A549 (cell line): ENCODE data around the gene RAP1GAP2. TPM values are rescaled to one million over a fixed set of nuclear protein-coding genes. Genes with fewer than 3 reads are reported as not detected.
A peak's percentile ranks its signal among the peaks of the same experiment; 100 is the strongest.
"Not testable (repeated sequence)": the region's sequence is repeated elsewhere in the genome, so short reads cannot be mapped to it uniquely, and the experiment has no call there.

ENCODE experiments used
- ATAC-seq, 2 experiments: fragments of 200-7000 bp in 1 of 2; fragments of >200 bp in 1 of 2; cut with Nextera tagmentation in 1 of 2; cut with Tn5 transposase in 1 of 2; 3 replicates each; pipeline versions ENCODE4 v1.8.0 to v1.9.1; 2018 to 2020; ENCODE audit warnings: mild to moderate bottlenecking in 1 of 2, moderate library complexity in 1 of 2
- CTCF ChIA-PET: fragments of 300-600 bp; sonication (Branson Sonifier 250); formaldehyde crosslinking; extraction: SDS; loops from one replicate; lab custom pipeline; 2021; ENCODE audit warnings: antibody characterized with exemption, inconsistent platforms; lab: Yijun Ruan, JAX
- POLR2A ChIA-PET: fragments of 350-600 bp; formaldehyde crosslinking; extraction: SDS; loops from one replicate; lab custom pipeline; 2021; ENCODE audit warnings: antibody characterized with exemption, inconsistent platforms; lab: Yijun Ruan, JAX
- DNase-seq, 2 experiments: peaks; one replicate each; pipeline versions ENCODE4 v3.0.0 to v3.0.0-alpha.2; 2011 to 2016; ENCODE audit warnings: low read depth in 1 of 2, low spot score in 1 of 2
- FAIRE-seq: peaks from 2 replicates; lab custom pipeline; 2011; peaks lifted over from hg19 to GRCh38; lab: Jason Lieb, UNC
- H3K27ac ChIP-seq, 2 experiments: fragments of >200 bp; sonication (Bioruptor Twin); formaldehyde crosslinking; 3 replicates each; pipeline ENCODE4 v1.5.1; 2016 to 2017
- H3K4me1 ChIP-seq: fragments of >200 bp; sonication (Bioruptor Twin); formaldehyde crosslinking; 3 replicates; pipeline ENCODE4 v1.6.1; 2016
- H3K4me2 ChIP-seq: fragments of >200 bp; sonication (Bioruptor Twin); formaldehyde crosslinking; 3 replicates; pipeline ENCODE4 v1.6.1; 2016
- H3K4me3 ChIP-seq: fragments of >200 bp; sonication (Bioruptor Twin); formaldehyde crosslinking; 3 replicates; pipeline ENCODE4 v1.5.1; 2016
- H3K9me3 ChIP-seq: fragments of >200 bp; sonication (Bioruptor Twin); formaldehyde crosslinking; 3 replicates; pipeline ENCODE4 v1.6.1; 2016
- CHD4 ChIP-seq: fragments of 200-600 bp; sonication (generic); IDR thresholded peaks from 2 replicates; pipeline ENCODE4 v1.6.1; 2016; ENCODE audit warnings: antibody characterized with exemption, mild to moderate bottlenecking, borderline replicate concordance
- EHF ChIP-seq: fragments of 250-450 bp; sonication (Bioruptor Pico); IDR thresholded peaks from 2 replicates; pipeline ENCODE4 v1.5.0; 2020; ENCODE audit warnings: mild to moderate bottlenecking
- ESRRA ChIP-seq: fragments of 150-350 bp; IDR thresholded peaks from 2 replicates; pipeline ENCODE4 v1.6.1; 2014; ENCODE audit warnings: mild to moderate bottlenecking, low read length, borderline replicate concordance
- FOSL2 ChIP-seq, 2 experiments: fragments of 450-650 bp in 1 of 2; fragments of >200 bp in 1 of 2; sonication (Bioruptor Twin) in 1 of 2; formaldehyde crosslinking; IDR thresholded peaks; 2 replicates each; pipeline versions ENCODE4 v1.5.0 to v1.6.1; 2016 to 2020; ENCODE audit warnings: mild to moderate bottlenecking in 1 of 2, moderate library complexity in 1 of 2
- HOXA7 ChIP-seq: fragments of 250-450 bp; sonication (Bioruptor Pico); IDR thresholded peaks from 2 replicates; pipeline ENCODE4 v1.5.0; 2020; ENCODE audit warnings: mild to moderate bottlenecking, moderate library complexity
- HOXB13 ChIP-seq: fragments of 250-450 bp; sonication (Bioruptor Pico); IDR thresholded peaks from 2 replicates; pipeline ENCODE4 v1.5.0; 2020; ENCODE audit warnings: low read depth, mild to moderate bottlenecking, moderate library complexity
- JUNB ChIP-seq: fragments of >200 bp; sonication (Bioruptor Twin); formaldehyde crosslinking; IDR thresholded peaks from 2 replicates; pipeline ENCODE4 v1.6.1; 2016
- KDM1A ChIP-seq: fragments of 200-600 bp; sonication (generic); IDR thresholded peaks from 2 replicates; pipeline ENCODE4 v1.6.1; 2016; ENCODE audit warnings: low read depth, mild to moderate bottlenecking
- MYC ChIP-seq: IDR thresholded peaks from 2 replicates; pipeline ENCODE4 v1.6.1; 2012; ENCODE audit warnings: mild to moderate bottlenecking, inconsistent platforms, low read length, improper control_type of control experiment, borderline replicate concordance
- NPAS2 ChIP-seq: fragments of 250-450 bp; sonication (Bioruptor Pico); IDR thresholded peaks from 2 replicates; pipeline ENCODE4 v1.8.0; 2022; ENCODE audit warnings: mild to moderate bottlenecking, moderate library complexity, borderline replicate concordance
- PHF8 ChIP-seq: fragments of 200-600 bp; sonication (generic); IDR thresholded peaks from 2 replicates; pipeline ENCODE4 v1.6.1; 2016; ENCODE audit warnings: low read depth, mild to moderate bottlenecking, antibody characterized with exemption, moderate library complexity, borderline replicate concordance
- POLR2AphosphoS2 ChIP-seq: conservative IDR thresholded peaks from 2 replicates; pipeline ENCODE4 v1.6.1; 2012; ENCODE audit warnings: low read length, improper control_type of control experiment, inconsistent platforms
- RAD21 ChIP-seq, 2 experiments: fragments of >200 bp in 1 of 2; sonication (Bioruptor Twin) in 1 of 2; formaldehyde crosslinking in 1 of 2; IDR thresholded peaks in 1 of 2; conservative IDR thresholded peaks in 1 of 2; 2 replicates in 1 of 2; 3 replicates in 1 of 2; pipeline ENCODE4 v1.6.1; 2012 to 2018; ENCODE audit warnings: inconsistent platforms in 1 of 2
- RARB ChIP-seq: fragments of 250-450 bp; sonication (Bioruptor Pico); IDR thresholded peaks from 2 replicates; pipeline ENCODE4 v1.8.0; 2021; ENCODE audit warnings: mild to moderate bottlenecking, moderate library complexity
- SMC3 ChIP-seq: fragments of >200 bp; sonication (Bioruptor Twin); formaldehyde crosslinking; IDR thresholded peaks from 3 replicates; pipeline ENCODE4 v1.6.1; 2018; ENCODE audit warnings: inconsistent platforms
- SREBF2 ChIP-seq: fragments of 450-650 bp; IDR thresholded peaks from 2 replicates; pipeline ENCODE4 v1.6.1; 2014; ENCODE audit warnings: mild to moderate bottlenecking, moderate library complexity
- ZNF302 ChIP-seq: fragments of 250-450 bp; sonication (Bioruptor Pico); IDR thresholded peaks from 2 replicates; pipeline ENCODE4 v1.9.0; 2021; ENCODE audit warnings: inconsistent platforms, mild to moderate bottlenecking, moderate library complexity
- WGBS: methylation state at CpG from one replicate; pipeline ENCODE4 v1.1.6; 2017; ENCODE audit errors: missing lambda C conversion rate; 5-methylcytosine and 5-hydroxymethylcytosine counted together
- polyA plus RNA-seq, 4 experiments: library from polyadenylated mRNA; depleted of rRNA in 3 of 4; stranded (reverse); fragments of >200 nt; fragmentation: RNase III in 1 of 4; extraction: RNeasy Plus Mini Kit Qiagen cat#74134 plus additional on column Dnase treatment in 1 of 4; gene quantifications; 2 replicates in 3 of 4; 3 replicates in 1 of 4; pipeline ENCODE4 v1.2.3, GENCODE V29; 2011 to 2017
- TF ChIP-seq, protein P1 (sequence below): IDR thresholded peaks from 2 replicates; pipeline ENCODE4 v1.6.1; 2012; ENCODE audit warnings: low read depth, borderline replicate concordance
- TF ChIP-seq, protein P2 (sequence below): fragments of >200 bp; sonication (Bioruptor Twin); formaldehyde crosslinking; IDR thresholded peaks from 3 replicates; pipeline ENCODE4 v1.5.1; 2016
- TF ChIP-seq, protein P3 (sequence below): fragments of 150-350 bp; IDR thresholded peaks from 2 replicates; pipeline ENCODE4 v1.6.1; 2014; ENCODE audit warnings: low read depth, mild to moderate bottlenecking, low read length
- TF ChIP-seq, protein P4 (sequence below): fragments of >200 bp; sonication (Bioruptor Twin); formaldehyde crosslinking; IDR thresholded peaks from 3 replicates; pipeline ENCODE4 v1.6.1; 2016
- TF ChIP-seq, protein P5 (sequence below): fragments of 250-450 bp; sonication (Bioruptor Pico); IDR thresholded peaks from 2 replicates; pipeline ENCODE4 v1.5.0; 2021; ENCODE audit warnings: mild to moderate bottlenecking, moderate library complexity, borderline replicate concordance
- TF ChIP-seq, protein P6 (sequence below): fragments of 450-650 bp; IDR thresholded peaks from 2 replicates; pipeline ENCODE4 v1.6.1; 2014; ENCODE audit warnings: antibody characterized with exemption
- TF ChIP-seq, protein P7 (sequence below): IDR thresholded peaks from 2 replicates; pipeline ENCODE4 v1.6.1; 2012

Gene RAP1GAP2
- polyA plus RNA-seq, 2 of the 4 experiments (the other 2 are of a cell fraction): 8.3 to 20.8 TPM

DNA sequence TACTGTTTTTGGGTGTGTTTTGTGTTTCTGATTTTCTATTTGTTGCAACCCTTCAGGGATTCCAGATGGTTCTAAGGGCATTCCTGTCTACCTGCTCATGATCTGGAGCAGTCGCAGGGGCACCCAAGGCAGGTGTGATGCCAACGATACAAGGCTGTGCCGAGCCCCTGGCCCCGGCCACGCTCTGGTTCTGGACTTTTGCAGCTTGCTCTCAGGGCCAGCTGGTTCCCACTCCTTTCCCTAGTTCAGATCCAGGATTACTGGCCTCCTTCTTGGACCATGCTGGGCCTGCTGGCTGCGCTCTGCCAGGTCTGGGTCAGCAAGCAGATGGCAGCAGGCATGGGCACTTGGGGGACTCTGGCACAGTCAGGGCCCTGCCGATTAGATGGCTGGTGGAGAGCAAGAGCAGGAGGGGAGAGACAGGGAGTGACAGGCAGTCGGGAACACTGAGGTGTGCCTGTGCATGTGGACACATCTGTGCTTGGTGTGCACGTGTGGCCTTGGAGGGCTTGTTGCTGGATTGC is 15.2 kb upstream of the RAP1GAP2 start:
- H3K4me3 ChIP-seq: no peak overlapping the region
- WGBS: 60% methylated on average over 9 of the region's 9 CpGs
- ATAC-seq (no peak), FAIRE-seq (no peak), DNase-seq (no peak)
- H3K9me3 ChIP-seq: no peaks in the 10 kb centered on the region
- POLR2A ChIA-PET: no interaction called here
- H3K27ac ChIP-seq: no peak overlapping the region
- H3K4me2 ChIP-seq: no peak overlapping the region
- peaks cover 5% of the 10 kb centered on the region for H3K4me1 ChIP-seq
- CTCF ChIA-PET: no interaction called here
- TF ChIP-seq PHF8 (no peak), FOSL2 (IDR thresholded peaks at IDR 0.05) (no peak), FOSL2 (CRISPR knock-in tag; IDR thresholded peaks at IDR 0.05) (no peak), RAD21 (conservative IDR thresholded peaks at IDR 0.05 in 1 of 2, IDR thresholded peaks at IDR 0.05 in 1 of 2) (no peak), HOXA7 (no peak), CHD4 (no peak), MYC (no peak)
- TF ChIP-seq, protein P1, sequence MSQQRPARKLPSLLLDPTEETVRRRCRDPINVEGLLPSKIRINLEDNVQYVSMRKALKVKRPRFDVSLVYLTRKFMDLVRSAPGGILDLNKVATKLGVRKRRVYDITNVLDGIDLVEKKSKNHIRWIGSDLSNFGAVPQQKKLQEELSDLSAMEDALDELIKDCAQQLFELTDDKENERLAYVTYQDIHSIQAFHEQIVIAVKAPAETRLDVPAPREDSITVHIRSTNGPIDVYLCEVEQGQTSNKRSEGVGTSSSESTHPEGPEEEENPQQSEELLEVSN: no peak

DNA sequence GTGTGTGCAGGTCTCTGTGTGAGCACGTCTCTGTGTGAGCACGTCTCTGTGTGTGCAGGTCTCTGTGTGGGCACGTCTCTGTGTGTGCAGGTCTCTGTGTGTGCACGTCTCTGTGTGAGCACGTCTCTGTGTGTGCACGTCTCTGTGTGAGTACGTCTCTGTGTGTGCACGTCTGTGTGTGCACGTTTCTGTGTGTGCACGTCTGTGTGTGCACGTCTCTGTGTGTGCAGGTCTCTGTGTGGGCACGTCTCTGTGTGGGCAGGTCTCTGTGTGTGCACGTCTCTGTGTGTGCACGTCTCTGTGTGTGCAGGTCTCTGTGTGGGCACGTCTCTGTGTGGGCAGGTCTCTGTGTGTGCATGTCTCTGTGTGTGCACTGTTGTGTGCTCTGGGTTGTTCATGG is 14.6 kb upstream of the RAP1GAP2 start:
- H3K4me2 ChIP-seq, H3K9me3 ChIP-seq, FAIRE-seq, H3K4me1 ChIP-seq, DNase-seq, H3K4me3 ChIP-seq, ATAC-seq, POLR2A ChIA-PET, H3K27ac ChIP-seq: not testable (repeated sequence)
- 64% methylated on average over 15 of the region's 15 CpGs for whole genome bisulfite sequencing
- TF ChIP-seq KDM1A: peak; percentile 81; the same call in 1 of the 2 replicates
- CTCF ChIA-PET: interaction anchor here (1.3 kb wide), 1 partner anchor 106 kb away, joined by 3 read pairs; no protein-coding TSS in a partner anchor

DNA sequence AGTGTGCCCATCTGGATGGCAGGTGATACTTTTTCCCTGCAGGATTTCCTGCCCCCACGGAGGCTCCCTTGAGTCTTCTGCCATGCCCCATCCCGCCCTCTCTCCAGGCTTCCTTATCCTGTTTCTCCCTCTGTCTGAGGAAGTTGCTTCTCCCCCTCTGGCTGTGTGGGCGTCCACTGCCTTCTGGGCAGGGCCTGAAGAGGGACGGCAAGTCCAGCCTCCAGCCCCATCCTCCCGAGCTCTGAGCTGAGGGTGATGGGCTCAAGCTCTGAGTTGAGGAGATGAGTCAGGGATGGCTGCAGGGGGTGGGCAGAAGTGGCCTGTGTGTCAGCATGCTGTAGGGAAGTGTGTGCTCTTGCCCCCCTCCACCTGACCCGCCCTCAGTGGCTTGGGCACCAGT is 14.2 kb upstream of the RAP1GAP2 start:
- Histone ChIP-seq H3K4me1 (peaks cover 4% of the 10 kb centered on the region), H3K9me3 (no peaks in the 10 kb centered on the region), H3K4me2 (no peak overlapping the region), H3K4me3 (no peak overlapping the region), H3K27ac (no peak overlapping the region)
- 48% methylated on average over 6 of the region's 6 CpGs for WGBS
- no peak for FAIRE-seq
- CTCF ChIA-PET: interaction anchor here (1.3 to 10.6 kb wide), 4 partner anchors 27 to 107 kb away, joined by 3 to 82 read pairs (median 6); no protein-coding TSS in a partner anchor
- ATAC-seq: peak in 1 of 2 experiments; percentile 10; a peak in 2 of 6 replicates
- DNase-seq: peak in 1 of 2 experiments; percentile 41
- POLR2A ChIA-PET: no interaction called here
- TF ChIP-seq RARB (CRISPR knock-in tag) (no peak), NPAS2 (CRISPR knock-in tag) (no peak), MYC (no peak), ESRRA (no peak), POLR2AphosphoS2 (no peak), SMC3 (no peak), ZNF302 (no peak), JUNB (no peak), HOXB13 (CRISPR knock-in tag) (no peak), SREBF2 (no peak), EHF (CRISPR knock-in tag) (no peak)
- TF ChIP-seq, protein P1: no peak
- TF ChIP-seq, protein P2, sequence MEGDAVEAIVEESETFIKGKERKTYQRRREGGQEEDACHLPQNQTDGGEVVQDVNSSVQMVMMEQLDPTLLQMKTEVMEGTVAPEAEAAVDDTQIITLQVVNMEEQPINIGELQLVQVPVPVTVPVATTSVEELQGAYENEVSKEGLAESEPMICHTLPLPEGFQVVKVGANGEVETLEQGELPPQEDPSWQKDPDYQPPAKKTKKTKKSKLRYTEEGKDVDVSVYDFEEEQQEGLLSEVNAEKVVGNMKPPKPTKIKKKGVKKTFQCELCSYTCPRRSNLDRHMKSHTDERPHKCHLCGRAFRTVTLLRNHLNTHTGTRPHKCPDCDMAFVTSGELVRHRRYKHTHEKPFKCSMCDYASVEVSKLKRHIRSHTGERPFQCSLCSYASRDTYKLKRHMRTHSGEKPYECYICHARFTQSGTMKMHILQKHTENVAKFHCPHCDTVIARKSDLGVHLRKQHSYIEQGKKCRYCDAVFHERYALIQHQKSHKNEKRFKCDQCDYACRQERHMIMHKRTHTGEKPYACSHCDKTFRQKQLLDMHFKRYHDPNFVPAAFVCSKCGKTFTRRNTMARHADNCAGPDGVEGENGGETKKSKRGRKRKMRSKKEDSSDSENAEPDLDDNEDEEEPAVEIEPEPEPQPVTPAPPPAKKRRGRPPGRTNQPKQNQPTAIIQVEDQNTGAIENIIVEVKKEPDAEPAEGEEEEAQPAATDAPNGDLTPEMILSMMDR: no peak
- TF ChIP-seq, protein P3, sequence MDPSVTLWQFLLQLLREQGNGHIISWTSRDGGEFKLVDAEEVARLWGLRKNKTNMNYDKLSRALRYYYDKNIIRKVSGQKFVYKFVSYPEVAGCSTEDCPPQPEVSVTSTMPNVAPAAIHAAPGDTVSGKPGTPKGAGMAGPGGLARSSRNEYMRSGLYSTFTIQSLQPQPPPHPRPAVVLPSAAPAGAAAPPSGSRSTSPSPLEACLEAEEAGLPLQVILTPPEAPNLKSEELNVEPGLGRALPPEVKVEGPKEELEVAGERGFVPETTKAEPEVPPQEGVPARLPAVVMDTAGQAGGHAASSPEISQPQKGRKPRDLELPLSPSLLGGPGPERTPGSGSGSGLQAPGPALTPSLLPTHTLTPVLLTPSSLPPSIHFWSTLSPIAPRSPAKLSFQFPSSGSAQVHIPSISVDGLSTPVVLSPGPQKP: no peak
- TF ChIP-seq, protein P4, sequence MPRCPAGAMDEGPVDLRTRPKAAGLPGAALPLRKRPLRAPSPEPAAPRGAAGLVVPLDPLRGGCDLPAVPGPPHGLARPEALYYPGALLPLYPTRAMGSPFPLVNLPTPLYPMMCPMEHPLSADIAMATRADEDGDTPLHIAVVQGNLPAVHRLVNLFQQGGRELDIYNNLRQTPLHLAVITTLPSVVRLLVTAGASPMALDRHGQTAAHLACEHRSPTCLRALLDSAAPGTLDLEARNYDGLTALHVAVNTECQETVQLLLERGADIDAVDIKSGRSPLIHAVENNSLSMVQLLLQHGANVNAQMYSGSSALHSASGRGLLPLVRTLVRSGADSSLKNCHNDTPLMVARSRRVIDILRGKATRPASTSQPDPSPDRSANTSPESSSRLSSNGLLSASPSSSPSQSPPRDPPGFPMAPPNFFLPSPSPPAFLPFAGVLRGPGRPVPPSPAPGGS: no peak
- TF ChIP-seq, protein P5, sequence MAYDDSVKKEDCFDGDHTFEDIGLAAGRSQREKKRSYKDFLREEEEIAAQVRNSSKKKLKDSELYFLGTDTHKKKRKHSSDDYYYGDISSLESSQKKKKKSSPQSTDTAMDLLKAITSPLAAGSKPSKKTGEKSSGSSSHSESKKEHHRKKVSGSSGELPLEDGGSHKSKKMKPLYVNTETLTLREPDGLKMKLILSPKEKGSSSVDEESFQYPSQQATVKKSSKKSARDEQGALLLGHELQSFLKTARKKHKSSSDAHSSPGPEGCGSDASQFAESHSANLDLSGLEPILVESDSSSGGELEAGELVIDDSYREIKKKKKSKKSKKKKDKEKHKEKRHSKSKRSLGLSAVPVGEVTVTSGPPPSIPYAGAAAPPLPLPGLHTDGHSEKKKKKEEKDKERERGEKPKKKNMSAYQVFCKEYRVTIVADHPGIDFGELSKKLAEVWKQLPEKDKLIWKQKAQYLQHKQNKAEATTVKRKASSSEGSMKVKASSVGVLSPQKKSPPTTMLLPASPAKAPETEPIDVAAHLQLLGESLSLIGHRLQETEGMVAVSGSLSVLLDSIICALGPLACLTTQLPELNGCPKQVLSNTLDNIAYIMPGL: no peak
- TF ChIP-seq, protein P6, sequence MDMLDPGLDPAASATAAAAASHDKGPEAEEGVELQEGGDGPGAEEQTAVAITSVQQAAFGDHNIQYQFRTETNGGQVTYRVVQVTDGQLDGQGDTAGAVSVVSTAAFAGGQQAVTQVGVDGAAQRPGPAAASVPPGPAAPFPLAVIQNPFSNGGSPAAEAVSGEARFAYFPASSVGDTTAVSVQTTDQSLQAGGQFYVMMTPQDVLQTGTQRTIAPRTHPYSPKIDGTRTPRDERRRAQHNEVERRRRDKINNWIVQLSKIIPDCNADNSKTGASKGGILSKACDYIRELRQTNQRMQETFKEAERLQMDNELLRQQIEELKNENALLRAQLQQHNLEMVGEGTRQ: no peak
- TF ChIP-seq, protein P7, sequence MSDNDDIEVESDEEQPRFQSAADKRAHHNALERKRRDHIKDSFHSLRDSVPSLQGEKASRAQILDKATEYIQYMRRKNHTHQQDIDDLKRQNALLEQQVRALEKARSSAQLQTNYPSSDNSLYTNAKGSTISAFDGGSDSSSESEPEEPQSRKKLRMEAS: no peak
